T-cell (primary cell): ENCODE data around the gene POLRMT. TPM values are rescaled to one million over a fixed set of nuclear protein-coding genes. Genes with fewer than 3 reads are reported as not detected.

Source experiments
- ATAC-seq, 4 experiments: fragments of 200-7000 bp in 3 of 4; fragments of 150-1000 bp in 1 of 4; cut with Tn5 transposase; replicated peaks in 1 of 4; 1 replicate in 3 of 4; 2 replicates in 1 of 4; pipeline ENCODE4 v1.10.0; 2021; ENCODE audit warnings: moderate library complexity in 3 of 4, mild to moderate bottlenecking in 2 of 4, moderate number of reproducible peaks in 1 of 4
- CTCF ChIA-PET, 2 donors: fragments of 300-600 bp; sonication (Branson Sonifier 250); formaldehyde crosslinking; loops; one replicate each; lab custom pipeline; 2022; ENCODE audit warnings: antibody characterized with exemption in 2 of 2; lab: Charles Lee
- POLR2A ChIA-PET, 2 donors: fragments of 300-600 bp; sonication (Branson Sonifier 250); formaldehyde crosslinking; loops; one replicate each; lab custom pipeline; 2022; ENCODE audit warnings: antibody characterized with exemption in 2 of 2; lab: Charles Lee
- DNase-seq, 35 experiments: peaks; one replicate each; pipeline versions ENCODE4 v3.0.0 to v3.0.0-alpha.2; 2013 to 2023
- H3K27ac ChIP-seq: one replicate; pipeline ENCODE4 v1.5.1; 2013; ENCODE audit warnings: low read length
- H3K27me3 ChIP-seq, 2 experiments: replicated peaks in 1 of 2; 1 replicate in 1 of 2; 2 replicates in 1 of 2; pipeline versions ENCODE4 v1.6.1 to v1.7.0; 2013; ENCODE audit warnings: low read length in 1 of 2, mixed read lengths in 1 of 2; ENCODE audit not compliant: control insufficient read depth in 2 of 2, insufficient read depth in 2 of 2; ENCODE audit errors: extremely low read depth in 1 of 2
- H3K36me3 ChIP-seq, 2 donors: 1 replicate in 1 of 2; 2 replicates in 1 of 2; pipeline versions ENCODE4 v1.6.1 to v1.7.0; 2013; ENCODE audit warnings: low read length in 1 of 2; ENCODE audit not compliant: control insufficient read depth in 2 of 2, insufficient read depth in 1 of 2; ENCODE audit errors: extremely low read depth in 1 of 2
- H3K4me1 ChIP-seq, 2 experiments: 1 replicate in 1 of 2; 2 replicates in 1 of 2; pipeline versions ENCODE4 v1.6.1 to v1.7.0; 2013; ENCODE audit warnings: low read length in 2 of 2, mixed read lengths in 1 of 2; ENCODE audit not compliant: insufficient read depth in 2 of 2, control insufficient read depth in 1 of 2; ENCODE audit errors: extremely low read depth in 1 of 2
- H3K4me3 ChIP-seq, 2 donors: 1 replicate in 1 of 2; 2 replicates in 1 of 2; pipeline versions ENCODE4 v1.5.1 to v1.7.0; 2013; ENCODE audit warnings: mild to moderate bottlenecking in 2 of 2, low read length in 1 of 2, moderate library complexity in 1 of 2; ENCODE audit not compliant: control insufficient read depth in 1 of 2; ENCODE audit errors: extremely low read depth in 1 of 2
- H3K9me3 ChIP-seq: 2 replicates; pipeline ENCODE4 v1.7.0; 2013
- H3K27ac Mint-ChIP-seq, 2 donors: one replicate each; pipeline ENCODE4 v1.8.0; 2020 to 2021; ENCODE audit warnings: mild to moderate bottlenecking in 2 of 2, mixed read lengths in 2 of 2
- H3K27me3 Mint-ChIP-seq, 2 donors: one replicate each; pipeline ENCODE4 v1.8.0; 2021 to 2022; ENCODE audit warnings: mixed read lengths in 2 of 2
- H3K36me3 Mint-ChIP-seq: one replicate; pipeline ENCODE4 v1.8.0; 2021; ENCODE audit warnings: mixed read lengths
- H3K4me1 Mint-ChIP-seq, 3 donors: one replicate each; pipeline ENCODE4 v1.8.0; 2020 to 2022; ENCODE audit warnings: mixed read lengths in 3 of 3, mild to moderate bottlenecking in 1 of 3
- H3K4me3 Mint-ChIP-seq, 3 donors: one replicate each; pipeline ENCODE4 v1.8.0; 2020 to 2022; ENCODE audit warnings: mild to moderate bottlenecking in 3 of 3, mixed read lengths in 3 of 3, moderate library complexity in 3 of 3
- H3K9me3 Mint-ChIP-seq, 3 donors: one replicate each; pipeline ENCODE4 v1.8.0; 2020 to 2022; ENCODE audit warnings: mixed read lengths in 3 of 3
- WGBS: methylation state at CpG from one replicate; pipeline ENCODE4 v1.1.5; 2013; ENCODE audit warnings: missing lambda C conversion rate; ENCODE audit not compliant: insufficient coverage; 5-methylcytosine and 5-hydroxymethylcytosine counted together
- total RNA-seq, 35 experiments: library from RNA in 6 of 35; stranded (reverse) in 6 of 35; fragments of 120-200 nt in 1 of 35; gene quantifications; one replicate each; pipeline versions ENCODE4 v1.2.1 to v1.2.4 and lab custom pipeline; 2013 to 2026

Gene POLRMT
- total RNA-seq, 5 donors from 2014 or later (not counting 1 experiment from before 2014, with no cell fraction given), result 61.3 to 118 (median 103) TPM

DNA sequence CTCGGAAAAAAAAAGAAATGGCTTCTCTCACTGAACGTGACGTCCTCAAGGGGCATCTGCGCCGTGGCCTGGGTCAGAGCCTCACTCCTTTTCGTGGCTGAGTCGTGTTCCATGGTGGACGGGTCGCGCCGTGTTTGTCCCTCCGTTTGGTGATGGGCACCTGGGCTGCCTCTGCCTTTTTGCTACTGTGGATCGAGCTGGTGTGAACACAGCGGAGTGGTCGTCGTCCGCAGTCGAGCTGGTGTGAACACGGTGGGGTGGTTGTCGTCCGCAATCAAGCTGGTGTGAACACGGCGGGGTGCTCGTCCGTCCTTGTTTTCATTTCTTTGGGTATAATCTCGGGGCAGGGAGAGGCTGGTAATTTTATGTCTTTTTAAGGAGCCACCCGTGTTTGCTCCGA lies 32.0 kb downstream of the POLRMT start:
- no peak overlapping the region for H3K4me3 ChIP-seq
- no peaks in the 10 kb centered on the region for H3K9me3 ChIP-seq
- ATAC-seq, result no peak
- CTCF ChIA-PET, result no interaction called here
- DNase-seq, result no peak
- H3K27ac Mint-ChIP-seq, result no peak overlapping the region
- POLR2A ChIA-PET, result no interaction called here
- WGBS, result 87% methylated on average over 22 of the region's 28 CpGs
- no peak overlapping the region for H3K27ac ChIP-seq
- no peaks in the 10 kb centered on the region for H3K4me1 ChIP-seq
- H3K27me3 Mint-ChIP-seq, result no peaks in the 10 kb centered on the region
- no peaks in the 10 kb centered on the region for H3K36me3 ChIP-seq
- H3K27me3 ChIP-seq, result peaks cover 0 to 6% of the 10 kb centered on the region in 2 experiments
- H3K36me3 Mint-ChIP-seq, result no peaks in the 10 kb centered on the region
- no peak overlapping the region for H3K4me3 Mint-ChIP-seq
- H3K4me1 Mint-ChIP-seq, result peaks cover 0 to 4% (median 0%) of the 10 kb centered on the region in 3 donors
- H3K9me3 Mint-ChIP-seq, result no peaks in the 10 kb centered on the region

- ATAC-seq (no peak), DNase-seq (no peak)
- Histone ChIP-seq H3K9me3 (no peaks in the 10 kb centered on the region), H3K27ac (no peak overlapping the region), H3K4me1 (no peaks in the 10 kb centered on the region), H3K36me3 (no peaks in the 10 kb centered on the region), H3K27me3 (peaks cover 0 to 18% of the 10 kb centered on the region in 2 experiments), H3K4me3 (no peak overlapping the region)
- Mint-ChIP-seq H3K4me3 (no peak overlapping the region), H3K27ac (no peak overlapping the region), H3K9me3 (no peaks in the 10 kb centered on the region), H3K4me1 (no peaks in the 10 kb centered on the region), H3K27me3 (peaks cover 0 to 4% of the 10 kb centered on the region in 2 donors), H3K36me3 (no peaks in the 10 kb centered on the region)
- WGBS, result 67% methylated on average over 12 of the region's 18 CpGs
- CTCF ChIA-PET, result no interaction called here
- POLR2A ChIA-PET, result no interaction called here
Observed at GRCh38 chr19:597406-598315, 35.7 kb downstream of the POLRMT start.

DNA sequence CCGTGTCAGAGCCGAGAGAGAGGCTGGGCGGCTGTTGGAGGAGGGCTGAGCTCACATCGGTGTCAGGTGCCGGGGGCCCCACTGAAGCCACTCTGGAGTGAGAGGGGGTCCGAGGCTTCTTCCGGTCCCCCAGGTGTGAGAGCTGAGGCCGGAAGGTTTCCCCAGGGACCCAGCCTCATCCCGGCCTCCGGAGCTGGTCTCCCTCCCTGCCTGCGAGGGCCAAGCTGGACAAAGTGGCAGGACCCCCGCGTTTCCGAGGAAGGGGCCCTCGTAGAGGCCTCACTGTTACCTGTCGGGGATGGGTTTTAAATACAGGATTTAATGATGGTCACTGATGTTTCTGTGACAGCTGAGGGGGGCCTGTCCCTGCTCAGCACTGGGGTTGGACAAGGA lies 37.1 kb downstream of the POLRMT start:
- DNase-seq (no peak), ATAC-seq (no peak)
- no peaks in the 10 kb centered on the region for H3K9me3 Mint-ChIP-seq
- Histone ChIP-seq H3K27me3 (peaks cover 0 to 32% of the 10 kb centered on the region in 2 experiments), H3K4me3 (no peak overlapping the region), H3K36me3 (no peaks in the 10 kb centered on the region), H3K4me1 (peaks cover 0 to 4% of the 10 kb centered on the region in 2 experiments), H3K27ac (no peak overlapping the region), H3K9me3 (no peaks in the 10 kb centered on the region)
- CTCF ChIA-PET, result no interaction called here
- 92% methylated on average over 13 of the region's 16 CpGs for WGBS
- H3K4me1 Mint-ChIP-seq, result peaks cover 0 to 2% (median under 1%) of the 10 kb centered on the region in 3 donors
- POLR2A ChIA-PET, result no interaction called here
- peaks cover 0 to 7% of the 10 kb centered on the region in 2 donors for H3K27me3 Mint-ChIP-seq
- H3K4me3 Mint-ChIP-seq, result no peak overlapping the region
- no peaks in the 10 kb centered on the region for H3K36me3 Mint-ChIP-seq
- H3K27ac Mint-ChIP-seq, result no peak overlapping the region

GRCh38 chr19:595326-596262 lies 37.7 kb downstream of the POLRMT start:
- Histone ChIP-seq H3K4me1 (peaks cover 0 to 11% of the 10 kb centered on the region in 2 experiments), H3K27me3 (peaks cover 0 to 38% of the 10 kb centered on the region in 2 experiments), H3K9me3 (no peaks in the 10 kb centered on the region), H3K27ac (no peak overlapping the region), H3K36me3 (no peaks in the 10 kb centered on the region), H3K4me3 (no peak overlapping the region)
- ATAC-seq (no peak), DNase-seq (no peak)
- Mint-ChIP-seq H3K4me3 (no peak overlapping the region), H3K4me1 (peaks cover 0 to 4% (median 3%) of the 10 kb centered on the region in 3 donors), H3K9me3 (no peaks in the 10 kb centered on the region), H3K36me3 (no peaks in the 10 kb centered on the region), H3K27ac (no peak overlapping the region), H3K27me3 (peaks cover 0 to 10% of the 10 kb centered on the region in 2 donors)
- ChIA-PET POLR2A (no interaction called here), CTCF (no interaction called here)
- 78% methylated on average over 35 of the region's 42 CpGs for WGBS

- POLR2A ChIA-PET, result interaction anchor here in 1 of 2 donors (0.5 kb wide), 1 partner anchor 364 kb away, joined by 3 read pairs; no protein-coding TSS in a partner anchor
- H3K27ac ChIP-seq, result no peak overlapping the region
- CTCF ChIA-PET, result no interaction called here
- Mint-ChIP-seq H3K36me3 (no peaks in the 10 kb centered on the region), H3K27me3 (peaks cover 0 to 11% of the 10 kb centered on the region in 2 donors), H3K4me1 (peaks cover 0 to 5% (median 3%) of the 10 kb centered on the region in 3 donors), H3K27ac (no peak overlapping the region), H3K4me3 (no peak overlapping the region), H3K9me3 (no peaks in the 10 kb centered on the region)
- H3K4me3 ChIP-seq, result no peak overlapping the region
- DNase-seq (no peak), ATAC-seq (no peak)
- peaks cover 0 to 11% of the 10 kb centered on the region in 2 experiments for H3K4me1 ChIP-seq
- H3K36me3 ChIP-seq, result no peaks in the 10 kb centered on the region
- H3K27me3 ChIP-seq, result peaks cover 0 to 38% of the 10 kb centered on the region in 2 experiments
- WGBS, result 70% methylated on average over 20 of the region's 24 CpGs
- H3K9me3 ChIP-seq, result no peaks in the 10 kb centered on the region
Observed at GRCh38 chr19:594265-594870, 39.0 kb downstream of the POLRMT start.

GRCh38 chr19:593505-593904 lies 39.8 kb downstream of the POLRMT start:
- no peaks in the 10 kb centered on the region for H3K36me3 ChIP-seq
- no peak overlapping the region for H3K4me3 Mint-ChIP-seq
- peaks cover 0 to 17% of the 10 kb centered on the region in 2 donors for H3K27me3 Mint-ChIP-seq
- ATAC-seq (no peak), DNase-seq (no peak)
- no peak overlapping the region for H3K4me3 ChIP-seq
- peaks cover 0 to 46% of the 10 kb centered on the region in 2 experiments for H3K27me3 ChIP-seq
- peaks cover 0 to 11% (median 7%) of the 10 kb centered on the region in 3 donors for H3K4me1 Mint-ChIP-seq
- no peak overlapping the region for H3K27ac Mint-ChIP-seq
- CTCF ChIA-PET, result no interaction called here
- no peaks in the 10 kb centered on the region for H3K36me3 Mint-ChIP-seq
- H3K27ac ChIP-seq, result no peak overlapping the region
- WGBS, result 63% methylated on average over 7 of the region's 9 CpGs
- H3K9me3 Mint-ChIP-seq, result no peaks in the 10 kb centered on the region
- H3K4me1 ChIP-seq, result peaks cover 0 to 20% of the 10 kb centered on the region in 2 experiments
- POLR2A ChIA-PET, result no interaction called here
- no peaks in the 10 kb centered on the region for H3K9me3 ChIP-seq
